HG02588 (cell line): ENCODE results near the gene PDSS2.
"Not testable (repeated sequence)": the region's sequence is repeated elsewhere in the genome, so short reads cannot be mapped to it uniquely, and the experiment has no call there.

Source experiments
- ATAC-seq: cut with Tn5 transposase; IDR thresholded peaks from one replicate; pipeline ENCODE4 v1.9.1; 2021; ENCODE audit warnings: mild to moderate bottlenecking, moderate library complexity; ENCODE audit not compliant: unreplicated experiment

PDSS2 gene

GRCh38 chr6:107459283-107460082 lies at the start of gene PDSS2:
PDSS2 (minus strand) TSS chr6:107459564; CDS start chr6:107459285, 279 bp downstream.
- peak; percentile 93 for ATAC-seq

GRCh38 chr6:107506145-107506544 lies 46.8 kb upstream of the PDSS2 start:
- no peak for ATAC-seq

GRCh38 chr6:107504270-107505026 lies 45.1 kb upstream of the PDSS2 start:
- ATAC-seq = no peak

GRCh38 chr6:107496892-107497684 lies 37.7 kb upstream of the PDSS2 start:
- no peak for ATAC-seq

GRCh38 chr6:107495971-107496370 lies 36.6 kb upstream of the PDSS2 start:
- ATAC-seq = no peak

GRCh38 chr6:107495196-107495643 lies 35.9 kb upstream of the PDSS2 start:
- ATAC-seq = no peak

GRCh38 chr6:107493158-107494057 lies 34.0 kb upstream of the PDSS2 start:
- no peak for ATAC-seq

- ATAC-seq = no peak
Measured at GRCh38 chr6:107491760-107492660, 32.6 kb upstream of the PDSS2 start.

GRCh38 chr6:107491138-107491609 lies 31.8 kb upstream of the PDSS2 start:
- no peak for ATAC-seq

GRCh38 chr6:107490566-107491137 lies 31.3 kb upstream of the PDSS2 start:
- no peak for ATAC-seq

GRCh38 chr6:107489636-107490565 lies 30.5 kb upstream of the PDSS2 start, which contains the start of gene SOBP:
SOBP (plus strand) TSS chr6:107490117; CDS start chr6:107490617, 500 bp downstream.
- no peak for ATAC-seq

- ATAC-seq = no peak
Measured at GRCh38 chr6:107488875-107489635, 29.7 kb upstream of the PDSS2 start.

- no peak for ATAC-seq
Measured at GRCh38 chr6:107488174-107488874, 29.0 kb upstream of the PDSS2 start.

GRCh38 chr6:107485157-107485556 lies 25.8 kb upstream of the PDSS2 start:
- ATAC-seq = no peak

GRCh38 chr6:107479089-107479690 lies 19.8 kb upstream of the PDSS2 start:
- no peak for ATAC-seq

GRCh38 chr6:107475826-107476225 lies 16.5 kb upstream of the PDSS2 start:
- not testable (repeated sequence) for ATAC-seq
